Stimulated activated CD4-positive, alpha-beta T cell treated with anti-CD3 and anti-CD28 coated beads, Interleukin-1b, Interleukin-23, amount 100 ng/mL, for 48 hours (primary cell): ENCODE measurements around the gene HOXB6.

Experiments
- DNase-seq: peaks from one replicate; pipeline ENCODE4 v3.0.0-alpha.2; 2020

The HOXB6 gene

DNA sequence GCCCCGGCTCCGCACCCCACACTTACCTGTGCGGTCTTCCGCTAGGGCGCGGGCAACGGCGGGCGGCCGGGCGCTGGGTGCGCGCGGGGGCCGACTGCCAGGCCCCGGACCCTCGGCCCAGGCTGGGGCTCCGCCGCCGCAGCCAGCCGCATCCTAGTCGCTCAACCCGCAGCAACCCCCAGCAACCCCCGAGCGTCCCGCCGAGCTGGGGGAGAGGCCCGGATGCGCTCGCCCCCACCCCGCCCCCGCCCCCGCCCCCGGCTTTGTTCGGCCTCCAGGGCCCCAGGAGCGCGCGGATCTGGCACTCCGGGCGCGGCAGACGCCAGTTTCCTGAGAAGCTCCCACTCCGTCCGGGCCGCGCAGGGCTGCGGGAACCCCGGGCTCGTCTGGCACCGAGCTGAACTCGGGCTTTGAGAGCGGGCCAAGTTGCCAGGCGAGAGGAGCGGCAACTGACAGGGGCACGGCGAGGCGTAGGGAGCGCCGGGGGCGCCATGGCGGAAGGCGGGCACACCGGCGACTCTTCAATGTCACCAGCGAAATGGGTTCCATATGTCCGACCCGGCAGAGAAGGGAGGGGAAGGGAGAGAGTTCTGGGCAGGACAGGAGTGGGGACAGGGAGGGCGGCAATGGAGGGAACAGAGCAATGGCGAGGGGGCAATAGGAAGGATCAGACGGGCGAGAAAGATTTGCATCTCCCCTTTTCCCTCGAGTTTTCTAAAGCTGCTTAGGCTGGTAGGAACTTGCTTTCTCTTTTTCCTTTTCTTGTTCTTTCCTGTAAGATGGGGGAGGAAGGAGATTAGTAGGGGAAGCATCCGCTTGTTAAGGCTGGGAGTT lies 40.4 kb downstream of the HOXB6 start:
- no peak for DNase-seq

DNA sequence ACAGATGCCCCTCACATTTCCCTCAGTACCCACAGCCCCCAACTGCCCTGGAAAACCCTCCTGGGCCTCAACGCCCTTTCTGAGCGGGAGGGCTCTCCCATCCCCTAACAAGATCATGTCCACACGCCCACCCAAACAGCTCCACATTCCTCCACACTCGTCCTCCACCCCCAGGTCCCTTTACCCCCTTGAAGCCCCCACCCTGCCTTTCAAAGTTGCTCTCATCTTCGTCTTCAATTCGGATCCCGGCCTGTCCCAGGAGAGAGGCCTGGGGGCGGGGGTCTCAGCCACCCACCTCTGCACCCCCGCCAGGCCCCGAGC lies 41.0 kb downstream of the HOXB6 start:
- DNase-seq, result no peak

DNA sequence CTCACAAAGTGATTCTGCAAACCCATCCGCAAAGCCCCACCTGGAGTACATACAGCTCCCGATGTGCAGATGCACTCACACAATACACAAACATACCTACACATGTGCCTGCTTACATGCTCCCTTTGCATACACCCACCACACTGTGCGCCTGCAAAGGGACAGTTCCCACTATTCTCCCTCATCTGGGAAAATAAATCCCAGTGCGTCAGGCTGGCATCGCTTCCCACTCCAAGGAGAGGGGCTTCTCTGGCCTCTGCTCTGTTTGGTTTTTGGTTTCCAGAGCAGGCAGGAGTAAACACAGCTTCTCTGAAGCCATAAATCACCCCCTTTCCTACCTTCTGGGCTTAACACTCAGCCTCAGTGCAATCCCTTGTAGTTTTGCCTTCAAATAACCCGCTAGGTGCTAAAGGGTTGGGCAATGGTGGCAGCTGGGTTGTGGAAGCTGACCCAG lies 41.4 kb downstream of the HOXB6 start:
- no peak for DNase-seq

DNA sequence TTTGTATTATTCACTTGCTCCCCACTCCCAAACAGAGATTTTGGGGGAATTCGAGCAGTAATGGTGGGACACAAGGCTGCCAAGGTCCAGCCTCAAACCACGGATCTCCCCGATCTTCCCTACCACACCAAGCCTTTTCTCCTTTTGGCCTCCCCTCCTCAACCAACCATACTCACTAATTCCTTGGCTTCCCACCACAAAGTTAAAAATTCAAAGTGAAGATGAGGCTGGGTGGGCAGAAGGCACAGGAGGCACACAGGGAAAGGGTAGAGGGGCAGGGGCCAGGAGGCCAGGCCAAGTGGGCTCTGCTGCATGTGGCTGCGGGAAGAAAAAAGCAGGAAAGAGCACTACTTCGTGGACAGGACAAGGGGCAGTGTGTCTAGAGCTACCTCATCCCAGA lies 41.9 kb downstream of the HOXB6 start:
- DNase-seq, result no peak

GRCh38 chr17:48561884-48562810 lies 42.6 kb downstream of the HOXB6 start:
- no peak for DNase-seq

DNA sequence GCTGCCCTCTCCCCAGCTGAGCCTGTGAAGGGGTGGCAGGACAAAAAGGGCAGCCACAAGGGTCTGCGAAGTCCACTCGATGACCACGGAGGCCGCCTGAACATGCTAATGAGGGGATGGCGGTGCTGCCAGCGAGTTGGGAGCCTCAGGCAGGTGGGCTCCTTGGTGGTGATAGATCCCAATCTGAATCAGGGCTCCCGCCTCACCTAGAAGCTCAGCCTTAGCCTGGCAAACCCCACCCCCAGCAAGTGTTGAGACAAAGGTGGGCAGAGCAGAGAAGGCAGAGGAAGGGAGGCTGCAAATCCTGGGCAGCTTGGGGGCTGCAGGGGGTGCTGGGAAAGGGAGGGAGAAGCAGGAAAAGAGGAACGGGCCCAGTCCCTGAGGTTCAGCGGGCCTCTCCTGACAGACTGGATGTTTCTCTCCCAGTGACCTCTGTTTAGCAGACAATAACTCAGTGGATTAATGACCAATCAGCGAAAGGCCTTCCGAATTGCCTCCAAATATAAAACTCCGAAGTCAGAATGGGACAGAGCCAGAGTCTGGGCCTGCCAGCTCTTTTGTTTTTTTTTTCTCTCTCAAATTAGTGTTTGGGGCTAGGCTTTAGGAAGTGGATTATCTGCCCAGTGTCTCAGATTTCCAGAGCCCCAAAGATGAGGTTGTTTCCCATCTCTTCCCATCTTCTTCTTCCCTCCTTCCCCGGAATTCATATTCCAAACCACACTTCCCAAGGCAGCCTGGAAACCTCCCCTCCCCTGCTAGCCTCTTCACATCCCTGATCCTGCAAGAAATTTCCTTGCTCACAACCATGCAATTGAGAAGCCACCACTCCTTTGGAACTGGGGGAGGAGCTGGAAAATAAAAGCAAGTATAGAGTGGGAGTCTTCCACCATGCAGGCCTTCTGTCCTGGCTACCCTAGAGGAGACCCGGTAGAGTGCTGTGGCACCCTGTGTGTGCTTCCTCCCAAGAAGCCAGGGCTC lies 44.7 kb downstream of the HOXB6 start:
- DNase-seq, result no peak

GRCh38 chr17:48559122-48559839 lies 45.5 kb downstream of the HOXB6 start:
- DNase-seq, result no peak

DNA sequence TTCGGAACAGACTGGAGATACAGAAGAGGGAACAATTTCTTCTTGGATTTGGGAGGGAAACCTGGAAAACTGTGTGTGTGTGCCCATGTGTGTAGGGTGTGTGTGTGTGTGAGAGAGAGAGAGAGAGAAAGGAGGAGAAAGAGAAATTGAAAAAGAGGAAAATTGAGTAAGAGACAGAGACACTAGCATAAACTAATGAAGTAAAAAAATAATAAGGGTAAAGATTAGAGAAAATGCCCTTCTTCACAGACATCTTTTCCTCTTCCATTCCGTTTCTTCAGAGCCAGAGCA lies 46.0 kb downstream of the HOXB6 start:
- DNase-seq, result no peak

DNA sequence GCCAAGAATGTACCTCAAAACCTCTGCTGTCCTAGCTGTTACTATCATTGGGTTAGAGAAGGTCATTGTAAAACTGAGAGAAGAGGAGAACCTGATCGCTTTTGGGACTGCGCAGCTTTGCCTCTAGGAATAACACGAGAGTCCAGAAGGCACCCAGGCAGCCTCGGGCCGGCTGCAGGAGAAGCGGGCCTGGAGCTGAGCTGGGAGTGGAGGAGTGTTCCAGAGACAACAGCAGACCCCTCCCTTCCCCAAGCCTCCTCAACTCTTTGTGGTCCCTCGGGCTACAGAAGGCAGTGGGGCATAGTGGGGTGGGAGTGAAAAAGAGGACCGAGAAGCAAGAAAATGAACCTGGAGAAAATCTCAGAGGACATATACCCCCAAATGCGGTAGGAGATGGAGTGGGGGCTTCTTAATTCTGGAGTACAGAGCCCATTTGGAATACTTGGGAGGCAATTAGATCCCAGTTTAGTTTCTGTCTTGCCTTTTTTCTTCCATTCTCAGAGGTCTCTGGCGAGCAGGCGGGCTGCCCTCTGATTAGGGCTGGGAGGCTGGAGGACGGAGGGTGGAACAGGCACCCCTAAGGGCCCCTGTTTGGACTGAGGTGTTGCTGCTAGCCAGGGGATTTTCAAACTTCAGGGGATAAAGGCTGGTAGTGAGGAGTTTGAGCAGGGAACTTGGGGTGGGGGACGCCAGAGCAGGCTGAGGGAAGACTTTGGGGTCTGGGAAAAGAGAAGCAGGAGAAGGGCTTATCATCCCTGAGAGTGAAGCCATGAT lies 46.5 kb downstream of the HOXB6 start:
- DNase-seq, result no peak

- DNase-seq, result no peak
Observed at GRCh38 chr17:48556576-48557401, 48.0 kb downstream of the HOXB6 start.

- DNase-seq, result no peak
Observed at GRCh38 chr17:48556229-48556575, 48.6 kb downstream of the HOXB6 start.

DNA sequence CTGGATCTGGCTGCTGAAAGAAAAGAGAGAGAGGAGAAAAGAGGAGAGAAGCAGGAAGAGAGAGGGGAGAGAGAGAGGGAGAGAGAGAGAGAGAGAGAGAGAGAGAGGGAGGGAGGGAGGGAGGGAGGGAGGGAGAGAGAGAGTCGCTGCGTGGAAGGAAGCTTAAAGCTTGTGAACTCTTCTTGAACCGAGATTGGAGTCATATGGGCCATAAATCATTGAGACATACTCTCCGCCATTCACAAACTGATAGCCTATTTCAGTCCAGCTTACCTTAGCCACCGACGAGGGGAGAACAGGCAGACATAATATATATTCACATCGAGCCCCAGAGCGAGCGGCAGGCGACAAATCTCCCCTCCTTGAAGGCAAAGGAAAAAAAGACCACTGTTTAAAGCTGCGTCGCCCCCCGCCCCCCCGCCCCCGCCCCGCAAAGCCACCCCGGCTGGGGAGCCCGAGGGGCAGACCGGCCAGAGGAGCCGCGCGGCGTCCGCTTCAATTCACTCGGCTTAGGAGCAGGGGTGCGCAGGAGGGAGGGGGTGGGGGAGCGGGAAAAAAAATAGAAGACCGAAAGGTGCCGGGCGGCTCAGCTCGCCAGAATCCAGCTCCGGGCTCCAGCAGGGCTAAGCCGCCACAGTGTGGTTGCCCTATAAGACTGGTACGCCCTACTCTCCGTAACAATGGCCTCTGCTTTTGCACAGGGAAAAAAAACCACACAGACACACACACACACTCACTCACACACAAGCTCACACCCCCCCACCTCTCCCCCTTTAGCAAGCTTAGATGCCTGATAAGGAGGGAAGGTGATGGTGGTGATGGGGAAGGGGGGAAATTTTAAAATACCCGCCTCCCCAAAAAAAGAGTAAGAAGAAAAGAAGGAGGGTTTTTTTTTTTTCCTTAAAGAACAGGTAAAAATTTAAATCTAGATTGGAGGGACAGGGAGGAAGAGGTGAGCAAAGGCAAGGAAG lies 49.2 kb downstream of the HOXB6 start:
- DNase-seq, result peak; percentile 16

DNA sequence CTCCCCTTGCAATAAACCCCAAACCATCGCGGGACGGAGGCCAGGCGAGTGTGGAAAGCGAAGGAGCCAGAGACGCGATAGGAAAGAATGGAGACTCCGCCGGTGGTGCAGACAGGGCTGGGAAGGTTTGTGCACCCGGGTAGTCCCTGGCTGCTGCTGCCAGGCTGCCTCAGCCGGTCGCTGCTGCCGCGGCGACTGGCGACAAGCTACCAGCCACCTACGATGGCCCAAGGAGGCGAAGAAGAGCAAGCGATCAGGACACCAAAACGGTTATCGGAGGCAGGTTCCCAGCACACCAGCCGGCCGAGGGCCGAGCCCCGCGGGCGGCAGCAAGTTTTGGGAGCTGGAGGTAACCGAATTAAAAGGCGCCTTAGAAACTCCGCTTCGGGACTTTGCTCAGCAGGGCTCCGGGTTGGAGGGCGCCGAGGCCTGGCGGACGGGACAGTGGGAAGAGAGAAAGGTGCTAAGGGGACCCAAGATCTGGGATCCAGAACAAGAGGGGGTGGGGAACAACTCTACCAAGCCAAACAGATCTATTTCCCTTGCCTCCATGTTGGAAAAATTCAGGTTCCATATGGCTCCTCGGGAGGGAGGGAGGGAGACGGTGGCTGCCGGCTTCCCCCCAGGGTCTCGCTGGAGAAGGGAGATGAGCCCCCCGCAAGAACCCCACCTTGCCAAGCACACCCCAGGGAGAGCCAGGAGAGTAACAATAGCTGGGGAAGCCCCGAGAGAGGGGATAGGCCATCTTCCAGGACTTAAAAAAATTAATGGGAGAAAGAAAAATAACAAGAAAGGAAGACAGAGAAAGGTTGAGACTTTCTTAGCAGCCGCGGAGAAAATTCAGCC lies 50.2 kb downstream of the HOXB6 start:
- DNase-seq, result no peak

DNA sequence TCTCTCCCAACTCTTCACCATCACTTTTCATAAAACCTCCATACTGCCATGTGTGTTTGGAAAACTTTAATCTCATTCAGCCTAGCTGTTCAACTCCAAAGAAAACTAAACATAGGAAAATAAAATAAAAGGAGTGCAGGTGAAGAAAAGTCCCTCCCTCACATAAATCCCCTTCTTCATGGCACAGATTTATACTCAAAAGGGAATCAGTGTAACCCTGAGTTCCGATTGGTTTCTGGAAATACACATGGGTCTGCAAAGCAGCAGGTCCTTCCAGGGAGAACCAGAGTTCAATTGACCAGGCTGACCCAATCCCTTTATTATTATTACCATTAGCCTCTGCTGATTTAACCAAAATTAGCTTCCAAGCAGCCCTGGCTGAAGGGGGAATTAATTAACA lies 51.0 kb downstream of the HOXB6 start:
- DNase-seq, result no peak

DNA sequence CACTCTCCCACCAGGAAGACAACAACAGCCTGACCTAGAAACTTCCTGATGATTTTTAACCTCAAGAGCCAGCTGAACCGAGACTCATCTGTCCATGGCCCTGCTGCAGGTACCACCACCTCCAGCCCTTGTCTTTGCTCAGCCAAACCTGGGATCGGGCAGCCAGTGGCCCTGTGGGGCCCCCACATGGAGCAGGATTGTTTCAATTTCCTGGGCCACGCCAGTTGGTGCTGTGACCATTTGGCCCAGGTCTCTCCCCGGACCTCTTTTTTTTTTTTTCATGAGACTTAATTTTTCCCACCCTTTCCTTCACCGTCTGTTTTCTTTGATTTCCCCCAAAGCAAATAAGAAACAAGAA lies 51.6 kb downstream of the HOXB6 start:
- no peak for DNase-seq

DNA sequence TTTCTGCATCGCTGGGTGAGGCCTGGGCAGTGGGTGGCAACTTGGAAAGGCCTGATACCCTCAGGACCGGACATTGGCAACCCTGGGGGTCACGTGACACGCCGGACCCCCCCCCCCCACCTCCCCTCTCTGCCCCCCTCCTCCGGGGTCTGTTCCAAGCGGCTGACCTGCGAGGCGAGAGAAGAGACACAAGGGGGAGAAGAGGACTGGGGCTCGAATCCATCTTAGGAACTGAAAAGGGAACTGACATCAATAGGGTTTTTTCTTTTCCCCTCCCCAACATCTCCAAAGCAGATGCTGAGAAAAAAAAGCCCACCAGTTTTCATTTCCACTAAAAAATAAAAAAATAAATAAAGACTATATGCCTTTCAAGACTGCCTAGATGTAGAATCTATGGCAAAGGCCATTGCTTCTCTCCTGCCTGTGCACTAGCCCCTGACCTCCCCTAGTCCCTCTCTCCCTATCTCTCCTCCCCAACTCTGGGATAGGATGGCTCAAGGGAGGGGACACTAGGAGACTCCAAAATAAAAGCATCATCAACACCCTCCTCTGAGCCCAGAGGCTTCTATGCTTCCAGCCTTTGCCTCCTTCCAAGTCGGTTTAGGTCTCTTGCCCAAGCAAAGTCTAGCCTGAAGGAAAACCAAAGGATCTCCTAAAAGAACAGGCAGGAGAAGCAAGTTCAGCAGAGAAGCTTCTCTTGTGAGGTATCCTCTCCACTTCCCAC lies 52.2 kb downstream of the HOXB6 start:
- DNase-seq, result no peak

DNA sequence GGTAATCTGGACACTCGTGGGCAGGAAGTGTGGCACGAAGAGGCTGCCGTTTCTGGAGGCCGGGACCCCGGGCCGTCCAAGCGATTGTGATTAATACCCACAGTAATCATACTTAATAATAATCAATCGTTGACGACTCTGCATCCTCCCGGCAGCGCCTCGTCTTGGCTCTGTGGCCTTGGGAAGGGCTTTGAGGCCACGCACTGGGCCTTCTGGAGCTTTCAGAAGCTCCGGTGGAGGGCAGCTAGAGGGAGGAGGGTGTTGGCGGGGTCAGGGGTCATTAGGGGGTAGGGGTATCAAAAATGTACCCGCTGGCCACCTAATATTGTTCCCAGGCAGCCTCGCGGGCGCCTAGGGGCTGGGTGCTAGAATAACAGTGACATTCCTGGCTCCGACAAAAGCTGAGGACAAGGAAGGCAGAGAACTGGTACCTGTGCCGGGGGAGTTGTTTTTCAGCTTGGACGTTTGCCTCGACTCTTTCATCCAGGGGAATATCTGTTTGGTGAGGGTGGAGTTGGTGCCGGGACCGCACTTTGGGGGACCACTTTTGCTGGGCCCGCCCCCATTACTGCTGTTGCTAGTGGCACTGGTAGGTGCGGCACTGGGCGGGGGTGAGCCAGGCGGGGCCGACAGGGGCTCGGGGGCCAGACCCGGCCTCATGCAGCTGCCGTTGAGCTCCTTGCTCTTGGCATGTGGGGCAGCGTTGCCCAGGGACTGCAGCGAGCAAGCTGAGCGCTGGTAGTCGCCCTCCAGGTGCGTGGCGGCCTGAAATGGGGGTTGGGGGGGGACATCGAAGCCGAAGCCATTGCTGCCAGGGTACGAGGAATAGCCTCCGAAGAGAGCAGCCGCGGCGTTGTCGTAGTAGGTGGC lies 53.0 kb downstream of the HOXB6 start:
- no peak for DNase-seq
